Astrocyte (in vitro differentiated cells and primary cell): ENCODE results near the gene TAS2R20. TPM values are rescaled to one million over a fixed set of nuclear protein-coding genes. Genes with fewer than 3 reads are reported as not detected.

Experiments
- DNase-seq: peaks from one replicate; pipeline ENCODE4 v3.0.0-alpha.2; 2010; ENCODE audit warnings: low read depth
- FAIRE-seq: peaks from 2 replicates; lab custom pipeline; 2011; peaks lifted over from hg19 to GRCh38; lab: Jason Lieb, UNC
- H2AFZ ChIP-seq: 2 replicates; pipeline ENCODE4 v1.6.0; 2012; ENCODE audit warnings: low read depth, low read length, inconsistent platforms
- H3K27ac ChIP-seq: 2 replicates; pipeline ENCODE4 v1.5.1; 2011; ENCODE audit warnings: low read depth, low read length, inconsistent platforms
- H3K27me3 ChIP-seq: 2 replicates; pipeline ENCODE4 v1.6.0; 2011; ENCODE audit warnings: low read length, inconsistent platforms; ENCODE audit not compliant: insufficient read depth
- H3K36me3 ChIP-seq: 2 replicates; pipeline ENCODE4 v1.5.1; 2011; ENCODE audit warnings: low read length, inconsistent platforms; ENCODE audit not compliant: insufficient read depth
- H3K4me1 ChIP-seq: 2 replicates; pipeline ENCODE4 v1.5.1; 2011; ENCODE audit warnings: low read length, inconsistent platforms; ENCODE audit not compliant: insufficient read depth
- H3K4me2 ChIP-seq: 2 replicates; pipeline ENCODE4 v1.6.0; 2012; ENCODE audit warnings: low read length, inconsistent platforms
- H3K4me3 ChIP-seq: 2 replicates; pipeline ENCODE4 v1.5.1; 2011; ENCODE audit warnings: low read depth, mild to moderate bottlenecking, low read length, inconsistent platforms; ENCODE audit not compliant: insufficient read depth
- H3K79me2 ChIP-seq: 2 replicates; pipeline ENCODE4 v1.6.0; 2012; ENCODE audit warnings: mild to moderate bottlenecking, low read length, inconsistent platforms; ENCODE audit not compliant: insufficient read depth
- H3K9ac ChIP-seq: 2 replicates; pipeline ENCODE4 v1.6.0; 2012; ENCODE audit warnings: mild to moderate bottlenecking, low read length, inconsistent platforms
- H3K9me3 ChIP-seq: 2 replicates; pipeline ENCODE4 v1.5.1; 2012; ENCODE audit warnings: low read depth, mild to moderate bottlenecking, low read length, inconsistent platforms; ENCODE audit not compliant: insufficient read depth
- H4K20me1 ChIP-seq: 2 replicates; pipeline ENCODE4 v1.6.0; 2012; ENCODE audit warnings: low read length, inconsistent platforms; ENCODE audit not compliant: insufficient read depth
- H3K27ac Mint-ChIP-seq: one replicate; pipeline ENCODE4 v1.8.0; 2021; ENCODE audit warnings: mild to moderate bottlenecking, mixed read lengths; ENCODE audit not compliant: unreplicated experiment
- H3K27me3 Mint-ChIP-seq: one replicate; pipeline ENCODE4 v1.8.0; 2021; ENCODE audit warnings: low read depth, mixed read lengths; ENCODE audit not compliant: unreplicated experiment
- H3K36me3 Mint-ChIP-seq: one replicate; pipeline ENCODE4 v1.8.0; 2021; ENCODE audit warnings: low read depth, mixed read lengths; ENCODE audit not compliant: unreplicated experiment
- H3K4me1 Mint-ChIP-seq: one replicate; pipeline ENCODE4 v1.8.0; 2021; ENCODE audit warnings: low read depth, mixed read lengths; ENCODE audit not compliant: unreplicated experiment
- H3K4me3 Mint-ChIP-seq: one replicate; pipeline ENCODE4 v1.8.0; 2021; ENCODE audit warnings: mild to moderate bottlenecking, moderate library complexity, mixed read lengths; ENCODE audit not compliant: unreplicated experiment
- H3K9me3 Mint-ChIP-seq: one replicate; pipeline ENCODE4 v1.8.0; 2021; ENCODE audit warnings: mild to moderate bottlenecking, mixed read lengths; ENCODE audit not compliant: unreplicated experiment
- CTCF ChIP-seq: IDR thresholded peaks from 2 replicates; pipeline ENCODE4 v1.5.1; 2011; ENCODE audit warnings: low read depth, mild to moderate bottlenecking, inconsistent platforms, low read length, moderate library complexity; ENCODE audit not compliant: insufficient read depth
- EZH2 ChIP-seq: IDR thresholded peaks from 2 replicates; pipeline ENCODE4 v1.6.1; 2012; ENCODE audit warnings: mild to moderate bottlenecking, low read length, inconsistent platforms; ENCODE audit not compliant: insufficient read depth
- total RNA-seq: library from RNA; stranded (reverse); gene quantifications from 2 replicates; pipeline ENCODE4 v1.2.1, GENCODE V29; 2021

The TAS2R20 gene
- total RNA-seq, 1 donor from 2014 or later = 0.57 TPM

GRCh38 chr12:11007608-11008007 is 9.5 kb upstream of the TAS2R20 start:
- Histone ChIP-seq H3K9ac (no peak overlapping the region), H3K9me3 (no peaks in the 10 kb centered on the region), H3K36me3 (peaks cover 3% of the 10 kb centered on the region), H3K4me2 (no peak overlapping the region), H3K79me2 (no peaks in the 10 kb centered on the region), H3K4me3 (no peak overlapping the region), H2AFZ (no peak overlapping the region), H3K27me3 (no peaks in the 10 kb centered on the region), H3K27ac (no peak overlapping the region), H3K4me1 (no peaks in the 10 kb centered on the region), H4K20me1 (no peaks in the 10 kb centered on the region)
- no peak overlapping the region for H3K27ac Mint-ChIP-seq
- H3K36me3 Mint-ChIP-seq = no peaks in the 10 kb centered on the region
- DNase-seq (no peak), FAIRE-seq (no peak)
- no peaks in the 10 kb centered on the region for H3K27me3 Mint-ChIP-seq
- no peak overlapping the region for H3K4me3 Mint-ChIP-seq
- TF ChIP-seq EZH2 (no peak), CTCF (no peak)
- no peaks in the 10 kb centered on the region for H3K4me1 Mint-ChIP-seq
- H3K9me3 Mint-ChIP-seq = no peaks in the 10 kb centered on the region

DNA sequence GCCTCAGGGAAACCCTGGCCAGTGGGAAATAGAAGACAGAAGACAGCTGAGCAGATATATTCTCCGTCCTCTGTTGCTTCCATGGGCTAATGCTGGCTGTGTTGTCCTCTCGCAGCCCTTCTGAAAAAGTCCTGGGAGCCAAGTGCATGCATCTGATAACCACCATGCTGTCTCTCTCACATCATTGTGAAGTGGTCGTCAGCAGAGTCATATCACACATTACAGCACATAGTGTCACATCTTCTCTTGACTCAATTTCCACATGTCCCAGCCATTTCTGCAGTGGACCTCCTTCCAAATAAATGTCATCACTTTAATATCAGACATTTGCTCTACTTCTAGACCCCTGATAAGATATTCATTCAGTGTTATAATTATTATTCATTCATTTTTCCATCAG is 3.8 kb downstream of the TAS2R20 start:
- no peak overlapping the region for H2AFZ ChIP-seq
- H3K4me1 ChIP-seq = no peaks in the 10 kb centered on the region
- no peaks in the 10 kb centered on the region for H3K36me3 Mint-ChIP-seq
- no peak overlapping the region for H3K4me2 ChIP-seq
- no peaks in the 10 kb centered on the region for H3K36me3 ChIP-seq
- no peak overlapping the region for H3K4me3 ChIP-seq
- no peak for FAIRE-seq
- peaks cover 2% of the 10 kb centered on the region for H3K9me3 Mint-ChIP-seq
- H4K20me1 ChIP-seq = peaks cover 7% of the 10 kb centered on the region
- no peak for DNase-seq
- no peaks in the 10 kb centered on the region for H3K79me2 ChIP-seq
- H3K27me3 Mint-ChIP-seq = no peaks in the 10 kb centered on the region
- H3K27me3 ChIP-seq = no peaks in the 10 kb centered on the region
- H3K9me3 ChIP-seq = no peaks in the 10 kb centered on the region
- H3K4me3 Mint-ChIP-seq = no peak overlapping the region
- H3K27ac ChIP-seq = no peak overlapping the region
- TF ChIP-seq CTCF (no peak), EZH2 (no peak)
- no peak overlapping the region for H3K9ac ChIP-seq
- no peak overlapping the region for H3K27ac Mint-ChIP-seq
- H3K4me1 Mint-ChIP-seq = no peaks in the 10 kb centered on the region

DNA sequence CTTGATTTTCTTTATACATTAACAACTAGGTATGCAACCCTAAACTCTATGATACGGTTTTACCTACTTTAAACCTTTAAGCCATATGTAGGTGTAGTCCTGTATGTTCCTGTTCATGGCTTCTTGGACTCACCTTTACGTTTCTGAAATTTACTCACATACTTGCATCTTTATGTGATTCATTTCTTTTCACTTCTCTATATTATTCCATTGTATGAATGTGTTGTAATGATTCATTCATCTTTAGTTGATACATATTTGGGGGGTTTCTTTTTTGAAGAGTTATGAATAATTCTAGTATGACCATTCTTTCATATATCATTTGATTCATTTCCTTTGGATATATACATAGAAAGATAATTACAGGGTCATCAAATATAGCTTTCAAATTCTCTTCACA is 9.0 kb downstream of the TAS2R20 start:
- no peaks in the 10 kb centered on the region for H4K20me1 ChIP-seq
- no peak overlapping the region for H3K9ac ChIP-seq
- H3K4me3 ChIP-seq = no peak overlapping the region
- H3K27me3 ChIP-seq = no peaks in the 10 kb centered on the region
- H3K4me1 ChIP-seq = no peaks in the 10 kb centered on the region
- no peak overlapping the region for H3K4me3 Mint-ChIP-seq
- no peak overlapping the region for H2AFZ ChIP-seq
- no peaks in the 10 kb centered on the region for H3K27me3 Mint-ChIP-seq
- FAIRE-seq = peak; percentile 26
- no peak for TF ChIP-seq CTCF
- TF ChIP-seq EZH2 = no peak
- H3K4me2 ChIP-seq = no peak overlapping the region
- no peaks in the 10 kb centered on the region for H3K79me2 ChIP-seq
- H3K36me3 ChIP-seq = no peaks in the 10 kb centered on the region
- H3K4me1 Mint-ChIP-seq = no peaks in the 10 kb centered on the region
- H3K27ac Mint-ChIP-seq = no peak overlapping the region
- H3K36me3 Mint-ChIP-seq = no peaks in the 10 kb centered on the region
- no peak for DNase-seq
- H3K9me3 Mint-ChIP-seq = peaks cover 2% of the 10 kb centered on the region
- no peak overlapping the region for H3K27ac ChIP-seq
- H3K9me3 ChIP-seq = no peaks in the 10 kb centered on the region
